PC-9 (cell line): ENCODE measurements around the gene ARHGAP11A. TPM values are rescaled to one million over a fixed set of nuclear protein-coding genes. Genes with fewer than 3 reads are reported as not detected.

Experiments used
- BruUV-seq: library from RNA; stranded (reverse); fragments of 400-500 nt; replicated peaks from 2 replicates; lab custom pipeline; 2021; lab: Mats Ljungman, UMichigan
- CTCF ChIA-PET: fragments of 300-600 bp; sonication (Branson Sonifier 250); formaldehyde crosslinking; loops from one replicate; lab custom pipeline; 2022; ENCODE audit warnings: antibody characterized with exemption; lab: Charles Lee
- POLR2A ChIA-PET: fragments of 300-600 bp; sonication (Branson Sonifier 250); formaldehyde crosslinking; loops from one replicate; lab custom pipeline; 2022; ENCODE audit warnings: antibody characterized with exemption; ENCODE audit not compliant: unreplicated experiment; lab: Charles Lee
- DNase-seq, 2 experiments: peaks; one replicate each; pipeline versions ENCODE4 v3.0.0 to v3.0.0-alpha.2; 2015 to 2022; ENCODE audit warnings: mixed read lengths in 1 of 2
- H2AFZ ChIP-seq: fragments of 200-600 bp; sonication (generic); 2 replicates; pipeline ENCODE4 v1.8.1; 2017; ENCODE audit warnings: antibody characterized with exemption
- H3F3A ChIP-seq: fragments of 200-600 bp; sonication (generic); 2 replicates; pipeline ENCODE4 v1.8.1; 2017; ENCODE audit warnings: antibody characterized with exemption, mild to moderate bottlenecking, low read depth; ENCODE audit not compliant: insufficient read depth
- H3K27ac ChIP-seq: fragments of 200-600 bp; sonication (generic); 2 replicates; pipeline ENCODE4 v1.6.1; 2016; ENCODE audit warnings: mixed run types
- H3K27me3 ChIP-seq: fragments of 200-600 bp; sonication (generic); 2 replicates; pipeline ENCODE4 v1.6.1; 2016; ENCODE audit warnings: low read depth, mixed run types; ENCODE audit not compliant: insufficient read depth
- H3K36me3 ChIP-seq: fragments of 200-600 bp; sonication (generic); 2 replicates; pipeline ENCODE4 v1.6.1; 2016; ENCODE audit warnings: low read depth, mixed run types
- H3K4me1 ChIP-seq: fragments of 200-600 bp; sonication (generic); replicated peaks from 2 replicates; pipeline ENCODE4 v1.6.1; 2016; ENCODE audit warnings: mixed run types; ENCODE audit not compliant: insufficient read depth
- H3K4me2 ChIP-seq: fragments of 200-600 bp; sonication (generic); 2 replicates; pipeline ENCODE4 v1.6.1; 2017; ENCODE audit warnings: mixed run types
- H3K4me3 ChIP-seq: fragments of 200-600 bp; sonication (generic); 2 replicates; pipeline ENCODE4 v1.6.1; 2016; ENCODE audit warnings: mixed run types
- H3K79me2 ChIP-seq: fragments of 200-600 bp; sonication (generic); 2 replicates; pipeline ENCODE4 v1.6.1; 2017; ENCODE audit warnings: low read depth, mixed run types
- H3K9me2 ChIP-seq: fragments of 200-600 bp; sonication (generic); 2 replicates; pipeline ENCODE4 v1.8.1; 2017; ENCODE audit warnings: mild to moderate bottlenecking; ENCODE audit not compliant: insufficient read depth
- H3K9me3 ChIP-seq: fragments of 200-600 bp; sonication (generic); 2 replicates; pipeline ENCODE4 v1.8.1; 2016; ENCODE audit warnings: low read depth; ENCODE audit not compliant: insufficient read depth
- H4K20me1 ChIP-seq: fragments of 200-600 bp; sonication (generic); 2 replicates; pipeline ENCODE4 v1.8.1; 2017; ENCODE audit not compliant: insufficient read depth
- CTCF ChIP-seq: fragments of 200-600 bp; sonication (generic); conservative IDR thresholded peaks from 2 replicates; pipeline ENCODE4 v1.6.1; 2017; ENCODE audit warnings: mixed run types, antibody characterized with exemption, mild to moderate bottlenecking, moderate library complexity
- EZH2 ChIP-seq: fragments of 200-600 bp; sonication (generic); IDR thresholded peaks from 2 replicates; pipeline ENCODE4 v1.8.0; 2017; ENCODE audit warnings: antibody characterized with exemption, low read depth
- intact Hi-C: fragments of 100-400 bp; cut with micrococcal nuclease; formaldehyde crosslinking; loops from one replicate; pipeline ENCODE4 v1.10.0; 2022; ENCODE audit not compliant: unreplicated experiment
- total RNA-seq: library from RNA; stranded (reverse); gene quantifications from 2 replicates; pipeline ENCODE4 v1.2.3, GENCODE V29; 2021

ARHGAP11A gene
- total RNA-seq, 1 experiment from 2014 or later = 91.6 TPM

GRCh38 chr15:32656091-32656490 lies 40.8 kb downstream of the ARHGAP11A start:
- Histone ChIP-seq H3K27ac (no peak overlapping the region), H3K4me1 (peaks cover 30% of the 10 kb centered on the region), H3K9me3 (no peaks in the 10 kb centered on the region), H3K9me2 (no peaks in the 10 kb centered on the region), H3K36me3 (no peaks in the 10 kb centered on the region), H4K20me1 (no peaks in the 10 kb centered on the region), H3F3A (peaks cover 17% of the 10 kb centered on the region; the same call in 1 of the 2 replicates), H3K4me3 (no peak overlapping the region), H2AFZ (no peak overlapping the region), H3K27me3 (no peaks in the 10 kb centered on the region), H3K79me2 (no peaks in the 10 kb centered on the region), H3K4me2 (no peak overlapping the region)
- POLR2A ChIA-PET = interaction anchor here (0.5 kb wide), 1 partner anchor 400 kb away, joined by 4 read pairs; no protein-coding TSS in a partner anchor
- BruUV-seq = no TSS peak
- intact Hi-C loops = loop anchor here (10.0 kb wide), 1 partner anchor 549 kb away; no protein-coding TSS in a partner anchor
- no peak for DNase-seq
- CTCF ChIA-PET = no interaction called here
- no peak for TF ChIP-seq EZH2

GRCh38 chr15:32656496-32656895 lies 41.2 kb downstream of the ARHGAP11A start:
- Histone ChIP-seq H3K9me3 (no peaks in the 10 kb centered on the region), H2AFZ (no peak overlapping the region), H3K27ac (no peak overlapping the region), H3K4me1 (peaks cover 28% of the 10 kb centered on the region), H3K9me2 (no peaks in the 10 kb centered on the region), H4K20me1 (no peaks in the 10 kb centered on the region), H3K36me3 (no peaks in the 10 kb centered on the region), H3F3A (peaks cover 15% of the 10 kb centered on the region; the same call in 1 of the 2 replicates), H3K79me2 (no peaks in the 10 kb centered on the region), H3K4me2 (no peak overlapping the region), H3K27me3 (no peaks in the 10 kb centered on the region), H3K4me3 (no peak overlapping the region)
- BruUV-seq = no TSS peak
- no peak for TF ChIP-seq EZH2
- TF ChIP-seq CTCF = no peak
- DNase-seq = no peak
- CTCF ChIA-PET = interaction anchor here (0.7 kb wide), 1 partner anchor 10 kb away, joined by 4 read pairs; no protein-coding TSS in a partner anchor
- POLR2A ChIA-PET = interaction anchor here (0.5 kb wide), 1 partner anchor 400 kb away, joined by 4 read pairs; no protein-coding TSS in a partner anchor
- intact Hi-C loops = loop anchor here (10.0 kb wide), 1 partner anchor 548 kb away; no protein-coding TSS in a partner anchor

GRCh38 chr15:32657198-32657883 lies 42.0 kb downstream of the ARHGAP11A start:
- Histone ChIP-seq H3K4me2 (no peak overlapping the region), H3K27me3 (no peaks in the 10 kb centered on the region), H3K4me3 (no peak overlapping the region), H2AFZ (no peak overlapping the region), H3K9me3 (no peaks in the 10 kb centered on the region), H3K9me2 (no peaks in the 10 kb centered on the region), H4K20me1 (no peaks in the 10 kb centered on the region), H3K79me2 (no peaks in the 10 kb centered on the region), H3K36me3 (no peaks in the 10 kb centered on the region), H3K4me1 (peaks cover 19% of the 10 kb centered on the region), H3F3A (peaks cover 11% of the 10 kb centered on the region; the same call in 1 of the 2 replicates), H3K27ac (no peak overlapping the region)
- POLR2A ChIA-PET = no interaction called here
- intact Hi-C loops = loop anchor here (10.0 kb wide), 1 partner anchor 547 kb away; no protein-coding TSS in a partner anchor
- CTCF ChIA-PET = interaction anchor here (0.7 to 0.9 kb wide), 2 partner anchors 11 to 13 kb away, joined by 4 to 6 read pairs; no protein-coding TSS in a partner anchor
- BruUV-seq = no TSS peak
- no peak for TF ChIP-seq EZH2
- TF ChIP-seq CTCF = no peak
- DNase-seq = peak in 1 of 2 experiments; percentile 21
